Measurements from ENCODE around the gene KIF26B.

GRCh38 chr1:245378745-245379144 is 224.0 kb downstream of the KIF26B start:
- TF ChIP-seq CTCF (IDR thresholded peaks at IDR 0.05) (no peak), POLR2A (IDR thresholded peaks at IDR 0.05) (no peak), POLR2AphosphoS5 (IDR thresholded peaks at IDR 0.05) (no peak)

All from transverse colon (tissue), 4 donors.